ENCODE results near the gene ELL.

- TF ChIP-seq POLR2AphosphoS5 (IDR thresholded peaks at IDR 0.05) (no peak), CTCF (IDR thresholded peaks at IDR 0.05) (no peak), EP300 (IDR thresholded peaks at IDR 0.05) (no peak)
Measured at GRCh38 chr19:18470787-18471186, 51.1 kb downstream of the ELL start.
